Right lobe of liver (tissue), 6 donors: ENCODE data around the gene AGT. TPM values are rescaled to one million over a fixed set of nuclear protein-coding genes. Genes with fewer than 3 reads are reported as not detected.

ENCODE experiments used
- ATAC-seq, 4 donors: fragments of 200-7000 bp; cut with Tn5 transposase; one replicate each; pipeline ENCODE4 v1.9.1; 2020; ENCODE audit warnings: mild to moderate bottlenecking in 4 of 4, moderate library complexity in 4 of 4
- DNase-seq, 3 donors: peaks; one replicate each; pipeline ENCODE4 v3.0.0-alpha.2; 2020
- H3K27ac ChIP-seq, 3 donors: fragments of 200-600 bp; one replicate each; pipeline ENCODE4 v1.8.0; 2022
- H3K27me3 ChIP-seq, 2 donors: fragments of 200-600 bp; one replicate each; pipeline ENCODE4 v1.8.0; 2022
- H3K36me3 ChIP-seq, 4 donors: fragments of 200-600 bp; sonication (generic) in 1 of 4; one replicate each; pipeline versions ENCODE4 v1.5.1 to v1.8.0; 2017 to 2022; ENCODE audit warnings: control low read depth in 1 of 4
- H3K4me1 ChIP-seq, 4 donors: fragments of 200-600 bp; sonication (generic) in 1 of 4; one replicate each; pipeline versions ENCODE4 v1.5.1 to v1.8.0; 2017 to 2022; ENCODE audit warnings: control low read depth in 1 of 4
- H3K4me3 ChIP-seq, 3 donors: fragments of 200-600 bp; one replicate each; pipeline ENCODE4 v1.8.0; 2022
- H3K9me3 ChIP-seq, 4 donors: fragments of 200-600 bp; sonication (generic) in 1 of 4; one replicate each; pipeline versions ENCODE4 v1.5.1 to v1.8.0; 2017 to 2022; ENCODE audit warnings: control low read depth in 1 of 4
- CTCF ChIP-seq, 4 donors: fragments of 200-600 bp in 3 of 4; fragments of 450-650 bp in 1 of 4; IDR thresholded peaks; one replicate each; pipeline versions ENCODE4 v1.5.1 to v1.8.0; 2016 to 2022; ENCODE audit warnings: antibody characterized with exemption in 4 of 4, mild to moderate bottlenecking in 2 of 4
- POLR2A ChIP-seq: fragments of 450-650 bp; IDR thresholded peaks from one replicate; pipeline ENCODE4 v1.6.1; 2017; ENCODE audit warnings: antibody characterized with exemption, mild to moderate bottlenecking
- WGBS: methylation state at CpG from one replicate; pipeline ENCODE4 v1.1.6; 2018; ENCODE audit warnings: low coverage, low lambda C conversion rate; ENCODE audit not compliant: insufficient coverage; ENCODE audit errors: missing lambda C conversion rate; 5-methylcytosine and 5-hydroxymethylcytosine counted together
- intact Hi-C, 2 donors: fragments of 100-400 bp; cut with DNase I; formaldehyde crosslinking; loops; one replicate each; pipeline versions ENCODE4 v1.11.2 to v1.14.1; 2022
- total RNA-seq, 6 experiments: library from RNA; depleted of rRNA in 2 of 6; stranded (reverse); fragments of >200 nt in 2 of 6; fragmentation: NEBNext Ultra II Directional in 3 of 6; extraction: Animal tissue kit (Norgen Biotek cat#: 25700) in 3 of 6; gene quantifications; one replicate each; pipeline versions ENCODE4 v1.1.0 to v1.2.4, GENCODE V29; 2016 to 2023
- donor health status: DM: no; HTN: yes; CAD: no.
- donor health status: DM: no; HTN: no; CAD: no.
- donor health status: DM: no; HTN: no; CAD: no.
- donor health status: DM: no; HTN: yes; CAD: no.
- donor health status: DM: no; HTN: yes; CAD: no.

The AGT gene
- total RNA-seq, 6 experiments from 2014 or later: 1,076 to 2,346 (median 1,911) TPM

GRCh38 chr1:230710543-230710904 is 3.4 kb downstream of the AGT start:
- Histone ChIP-seq H3K27me3 (no peaks in the 10 kb centered on the region), H3K27ac (peak overlapping the region in 1 of 3 donors; percentile 97), H3K4me3 (peak overlapping the region in 2 of 3 donors; percentile 81 to 82), H3K36me3 (peaks cover 0 to 64% (median 29%) of the 10 kb centered on the region in 4 donors), H3K4me1 (peaks cover 0 to 29% (median 9%) of the 10 kb centered on the region in 4 donors), H3K9me3 (no peaks in the 10 kb centered on the region)
- DNase-seq: peak in 2 of 3 donors; percentile 57 to 77
- intact Hi-C loops: loop anchor here in 1 of 2 donors (10.0 kb wide), 1 partner anchor 64 kb away; no protein-coding TSS in a partner anchor
- WGBS: 0% methylated on average over 1 of the region's 8 CpGs
- no peak for ATAC-seq
- TF ChIP-seq CTCF (IDR thresholded peaks at IDR 0.05): no peak
- TF ChIP-seq POLR2A: no peak

- no peaks in the 10 kb centered on the region for H3K9me3 ChIP-seq
- peaks cover 0 to 23% (median 6%) of the 10 kb centered on the region in 4 donors for H3K4me1 ChIP-seq
- peak overlapping the region in 2 of 3 donors; percentile 16 to 97 for H3K27ac ChIP-seq
- ATAC-seq (peak in 3 of 4 donors; percentile 0 to 8 (median 1)), DNase-seq (peak; percentile 42 to 84 (median 69))
- TF ChIP-seq POLR2A: no peak
- no peak for TF ChIP-seq CTCF (IDR thresholded peaks at IDR 0.05)
- H3K27me3 ChIP-seq: no peaks in the 10 kb centered on the region
- H3K36me3 ChIP-seq: peaks cover 0 to 70% (median 32%) of the 10 kb centered on the region in 4 donors
- peak overlapping the region in 2 of 3 donors; percentile 81 to 82 for H3K4me3 ChIP-seq
- 20% methylated on average over 3 of the region's 18 CpGs for WGBS
- intact Hi-C loops: loop anchor here (10.0 kb wide), 3 partner anchors 65 to 75 kb away; partner anchors contain the start of gene COG2 (in 1 of the 2)
These were observed 4.0 kb downstream of the AGT start for GRCh38 chr1:230709619-230710542.

GRCh38 chr1:230708631-230709580 is 5.0 kb downstream of the AGT start:
- H3K4me3 ChIP-seq: peak overlapping the region in 2 of 3 donors; percentile 81 to 82
- intact Hi-C loops: loop anchor here (10.0 kb wide), 2 partner anchors 64 to 74 kb away; partner anchors contain the start of gene COG2 (in 1 of the 2)
- peak; percentile 12 to 77 (median 51) for ATAC-seq

More at GRCh38 chr1:230708631-230709580, 5.0 kb downstream of the AGT start:
- TF ChIP-seq POLR2A (peak; percentile 48), CTCF (IDR thresholded peaks at IDR 0.05) (no peak)
- Histone ChIP-seq H3K36me3 (peaks cover 0 to 80% (median 37%) of the 10 kb centered on the region in 4 donors), H3K9me3 (no peaks in the 10 kb centered on the region), H3K27me3 (no peaks in the 10 kb centered on the region), H3K27ac (peak overlapping the region in 2 of 3 donors; percentile 32 to 97), H3K4me1 (peaks cover 0 to 19% (median 3%) of the 10 kb centered on the region in 4 donors)
- WGBS: 15% methylated on average over 16 of the region's 16 CpGs
- peak; percentile 82 to 94 (median 90) for DNase-seq
